GM12878 (cell line): ENCODE measurements around the gene KLK13. TPM values are rescaled to one million over a fixed set of nuclear protein-coding genes. Genes with fewer than 3 reads are reported as not detected.

Experiments
- ATAC-seq: fragments of 200-7000 bp; cut with Tn5 transposase; 3 replicates; pipeline ENCODE4 v1.9.1; 2020; ENCODE audit warnings: mild to moderate bottlenecking, moderate library complexity
- BruUV-seq: library from RNA; stranded (reverse); fragments of 400-500 nt; replicated peaks from 2 replicates; lab custom pipeline; 2021; lab: Mats Ljungman, UMichigan
- CTCF ChIA-PET: fragments of 300-600 bp; sonication (Branson Sonifier 250); formaldehyde crosslinking; extraction: SDS; loops from one replicate; lab custom pipeline; 2021; ENCODE audit warnings: inconsistent platforms; lab: Yijun Ruan, JAX
- POLR2A ChIA-PET: fragments of 350-600 bp; formaldehyde crosslinking; extraction: SDS; loops from one replicate; lab custom pipeline; 2021; ENCODE audit warnings: inconsistent platforms; lab: Charles Lee
- RAD21 ChIA-PET: fragments of 300-600 bp; sonication (Branson Sonifier 250); formaldehyde crosslinking; loops from one replicate; lab custom pipeline; 2023; ENCODE audit warnings: antibody characterized with exemption; ENCODE audit not compliant: unreplicated experiment; lab: Charles Lee
- SMC1A ChIA-PET: fragments of 300-600 bp; sonication (Branson Sonifier 250); formaldehyde crosslinking; loops from one replicate; lab custom pipeline; 2023; ENCODE audit not compliant: unreplicated experiment, uncharacterized antibody; lab: Charles Lee
- DNase-seq: peaks from one replicate; pipeline ENCODE4 v3.0.0-alpha.2; 2011; ENCODE audit warnings: low read depth, low spot score
- FAIRE-seq: peaks from 3 replicates; lab custom pipeline; 2011; peaks lifted over from hg19 to GRCh38; lab: Jason Lieb, UNC
- H2AFZ ChIP-seq: 2 replicates; pipeline ENCODE4 v1.6.0; 2011; ENCODE audit warnings: low read depth, low read length, control low read depth; ENCODE audit not compliant: control insufficient read depth
- H3K27ac ChIP-seq: 2 replicates; pipeline ENCODE4 v1.5.1; 2011; ENCODE audit warnings: control low read depth; ENCODE audit not compliant: control insufficient read depth, insufficient read depth
- H3K27me3 ChIP-seq, 2 experiments: replicated peaks in 1 of 2; 2 replicates each; pipeline versions ENCODE4 v1.6.0 to v1.6.1; 2011; ENCODE audit warnings: low read length in 1 of 2; ENCODE audit not compliant: control insufficient read depth in 2 of 2, insufficient read depth in 2 of 2
- H3K36me3 ChIP-seq, 2 experiments: 2 replicates each; pipeline ENCODE4 v1.5.1; 2011; ENCODE audit warnings: low read length in 1 of 2; ENCODE audit not compliant: control insufficient read depth in 2 of 2, insufficient read depth in 2 of 2
- H3K4me1 ChIP-seq: 2 replicates; pipeline ENCODE4 v1.6.1; 2011; ENCODE audit warnings: mild to moderate bottlenecking, low read length, moderate library complexity, mixed read lengths; ENCODE audit not compliant: control insufficient read depth, insufficient read depth
- H3K4me2 ChIP-seq: 2 replicates; pipeline ENCODE4 v1.6.0; 2011; ENCODE audit warnings: control low read depth; ENCODE audit not compliant: control insufficient read depth, insufficient read depth
- H3K4me3 ChIP-seq: fragments of 200-600 bp; sonication (generic); 2 replicates; pipeline ENCODE4 v1.5.1; 2016
- H3K79me2 ChIP-seq: 2 replicates; pipeline ENCODE4 v1.6.0; 2011; ENCODE audit warnings: low read length; ENCODE audit not compliant: control insufficient read depth, insufficient read depth
- H3K9ac ChIP-seq: 2 replicates; pipeline ENCODE4 v1.8.0; 2011; ENCODE audit warnings: low read length, control low read depth, mixed read lengths; ENCODE audit not compliant: control insufficient read depth, insufficient read depth
- H3K9me3 ChIP-seq: replicated peaks from 3 replicates; pipeline ENCODE4 v1.5.1; 2011; ENCODE audit warnings: mild to moderate bottlenecking, low read length; ENCODE audit not compliant: control insufficient read depth, insufficient read depth
- H4K20me1 ChIP-seq: 2 replicates; pipeline ENCODE4 v1.6.0; 2011; ENCODE audit not compliant: control insufficient read depth, insufficient read depth
- ASH2L ChIP-seq: fragments of 300-600, 200-600 bp; sonication (generic); IDR thresholded peaks from 2 replicates; pipeline ENCODE4 v1.6.1; 2017; ENCODE audit warnings: low read depth, mild to moderate bottlenecking, borderline replicate concordance
- BCLAF1 ChIP-seq: fragments of 450-650 bp; IDR thresholded peaks from 2 replicates; pipeline ENCODE4 v1.6.1; 2017; ENCODE audit warnings: antibody characterized with exemption, mild to moderate bottlenecking, moderate library complexity
- CBX5 ChIP-seq: sonication (generic); IDR thresholded peaks from 2 replicates; pipeline ENCODE4 v1.6.1; 2016; ENCODE audit warnings: low read depth, moderate library complexity, mild to moderate bottlenecking, inconsistent platforms
- E4F1 ChIP-seq: fragments of 450-650 bp; IDR thresholded peaks from 2 replicates; pipeline ENCODE4 v1.6.1; 2018; ENCODE audit warnings: borderline replicate concordance, mild to moderate bottlenecking; ENCODE audit not compliant: partially characterized antibody
- ELK1 ChIP-seq: IDR thresholded peaks from 2 replicates; pipeline ENCODE4 v1.6.1; 2012; ENCODE audit warnings: low read depth, low read length, improper control_type of control experiment
- EZH2 ChIP-seq: IDR thresholded peaks from 2 replicates; pipeline ENCODE4 v1.6.1; 2012; ENCODE audit warnings: low read depth, mild to moderate bottlenecking, control low read depth, inconsistent platforms, low read length, borderline replicate concordance; ENCODE audit not compliant: control insufficient read depth
- IRF3 ChIP-seq: fragments of 450-650 bp; IDR thresholded peaks from 2 replicates; pipeline ENCODE4 v1.6.1; 2014; ENCODE audit warnings: mild to moderate bottlenecking
- IRF5 ChIP-seq: fragments of 450-650 bp; IDR thresholded peaks from 2 replicates; pipeline ENCODE4 v1.6.1; 2017; ENCODE audit warnings: borderline replicate concordance
- MTA2 ChIP-seq: fragments of 450-650 bp; IDR thresholded peaks from 2 replicates; pipeline ENCODE4 v1.6.1; 2016; ENCODE audit warnings: low read depth, mild to moderate bottlenecking, moderate library complexity
- POLR2AphosphoS5 ChIP-seq: IDR thresholded peaks from 2 replicates; pipeline ENCODE4 v1.6.1; 2011; ENCODE audit warnings: mild to moderate bottlenecking, low read length, inconsistent platforms
- SMC3 ChIP-seq: IDR thresholded peaks from 2 replicates; pipeline ENCODE4 v1.6.1; 2011; ENCODE audit warnings: low read length, improper control_type of control experiment, borderline replicate concordance
- STAT3 ChIP-seq: IDR thresholded peaks from 2 replicates; pipeline ENCODE4 v1.6.1; 2011; ENCODE audit warnings: low read depth, low read length, improper control_type of control experiment
- ZNF24 ChIP-seq: fragments of 450-650 bp; IDR thresholded peaks from 2 replicates; pipeline ENCODE4 v1.6.1; 2017; ENCODE audit warnings: antibody characterized with exemption, mild to moderate bottlenecking
- WGBS: methylation state at CpG from one replicate; pipeline ENCODE4 v1.1.6; 2016; ENCODE audit warnings: low lambda C conversion rate; ENCODE audit not compliant: insufficient replicate concordance, insufficient coverage; ENCODE audit errors: missing lambda C conversion rate; 5-methylcytosine and 5-hydroxymethylcytosine counted together
- in situ Hi-C: fragments of 300-500 bp; cut with MboI; formaldehyde crosslinking; loops from 9 replicates; pipeline ENCODE4 v1.14.3; 2018; ENCODE audit warnings: mixed read lengths
- intact Hi-C: fragments of 100-400 bp; cut with micrococcal nuclease; formaldehyde crosslinking; loops from one replicate; pipeline ENCODE4 v1.14.2; 2022; ENCODE audit not compliant: unreplicated experiment
- polyA plus RNA-seq, 11 experiments: library from polyadenylated mRNA; depleted of rRNA in 4 of 11; unstranded in 6 of 11; stranded (reverse) in 5 of 11; fragments of >200 nt; fragmentation: Nextera tagmentation in 4 of 11; fragmentation: Illumina TruSeq in 1 of 11; extraction: Ambion mirVana in 4 of 11; extraction: Trizol in 1 of 11; gene quantifications; 1 replicate in 1 of 11; 2 replicates in 10 of 11; pipeline versions ENCODE4 v1.2.1 to v1.2.3, GENCODE V29; 2011 to 2016; ENCODE audit warnings: inconsistent platforms in 2 of 11, missing spikeins in 2 of 11, low read depth in 1 of 11
- total RNA-seq, 4 experiments: library from RNA; depleted of rRNA in 3 of 4; stranded (reverse); fragments of >200 nt in 3 of 4; fragmentation: Illumina TruSeq in 1 of 4; extraction: Trizol in 1 of 4; gene quantifications; 2 replicates each; pipeline versions ENCODE4 v1.2.1 to v1.2.3, GENCODE V29; 2013 to 2021

Gene KLK13
- total and polyA plus RNA-seq, 10 of the 15 experiments (the other 5 are each of a cell fraction or from before 2014, with no cell fraction given), result not detected

- TF ChIP-seq BCLAF1, result no peak
- no peak for TF ChIP-seq STAT3
- no peak for TF ChIP-seq SMC3
- no peak for TF ChIP-seq IRF5
- TF ChIP-seq CBX5, result no peak
- TF ChIP-seq ELK1, result no peak
These were observed 4.6 kb downstream of the KLK13 start (continued) for GRCh38 chr19:51060336-51060735.

GRCh38 chr19:51059715-51060114 lies 5.2 kb downstream of the KLK13 start:
- Histone ChIP-seq H3K4me3 (no peak overlapping the region), H3K79me2 (no peaks in the 10 kb centered on the region)
- intact Hi-C loops, result no loop called here
- RAD21 ChIA-PET, result no interaction called here
- in situ Hi-C loops, result no loop called here
- no peak for TF ChIP-seq E4F1
- TF ChIP-seq IRF3, result no peak
- no peak for TF ChIP-seq POLR2AphosphoS5
- no peak for TF ChIP-seq MTA2
- no peak for TF ChIP-seq ZNF24
- no peak for TF ChIP-seq ASH2L
- TF ChIP-seq EZH2, result no peak
- TF ChIP-seq, all 136 proteins: peak for 0
- FAIRE-seq (no peak), DNase-seq (no peak), ATAC-seq (no peak)
- CTCF ChIA-PET, result no interaction called here
- H3K4me1 ChIP-seq, result no peaks in the 10 kb centered on the region
- H3K9ac ChIP-seq, result no peak overlapping the region
- H3K27me3 ChIP-seq, result no peaks in the 10 kb centered on the region
- SMC1A ChIA-PET, result no interaction called here
- H4K20me1 ChIP-seq, result no peaks in the 10 kb centered on the region
- no peaks in the 10 kb centered on the region for H3K36me3 ChIP-seq
- H3K4me2 ChIP-seq, result no peak overlapping the region
- POLR2A ChIA-PET, result no interaction called here
- no peaks in the 10 kb centered on the region for H3K9me3 ChIP-seq
- no peak overlapping the region for H3K27ac ChIP-seq
- H2AFZ ChIP-seq, result no peak overlapping the region
- 12% methylated on average over 7 of the region's 7 CpGs for WGBS
- no TSS peak for BruUV-seq
